Mesothelial cell of epicardium (in vitro differentiated cells): ENCODE data around the gene ZBTB5. TPM values are rescaled to one million over a fixed set of nuclear protein-coding genes. Genes with fewer than 3 reads are reported as not detected.
"Not testable (repeated sequence)": the region's sequence is repeated elsewhere in the genome, so short reads cannot be mapped to it uniquely, and the experiment has no call there.

Source experiments
- DNase-seq, 2 experiments: peaks; one replicate each; pipeline ENCODE4 v3.0.0; 2021; ENCODE audit warnings: low spot score in 2 of 2; ENCODE audit not compliant: unreplicated experiment in 2 of 2
- H3K27ac Mint-ChIP-seq: 2 replicates; pipeline ENCODE4 v1.8.0; 2021; ENCODE audit warnings: mixed read lengths
- H3K27me3 Mint-ChIP-seq: 2 replicates; pipeline ENCODE4 v1.8.0; 2021; ENCODE audit warnings: low read depth, mixed read lengths
- H3K36me3 Mint-ChIP-seq: 2 replicates; pipeline ENCODE4 v1.8.0; 2021; ENCODE audit warnings: mixed read lengths
- H3K4me1 Mint-ChIP-seq: 2 replicates; pipeline ENCODE4 v1.8.0; 2021; ENCODE audit warnings: mixed read lengths
- H3K4me3 Mint-ChIP-seq: 2 replicates; pipeline ENCODE4 v1.8.0; 2021; ENCODE audit warnings: mild to moderate bottlenecking, moderate library complexity, mixed read lengths
- H3K9me3 Mint-ChIP-seq: 2 replicates; pipeline ENCODE4 v1.8.0; 2021; ENCODE audit warnings: mixed read lengths
- CTCF ChIP-seq: fragments of 200-600 bp; sonication (generic); IDR thresholded peaks from one replicate; pipeline ENCODE4 v1.5.0; 2021; ENCODE audit warnings: antibody characterized with exemption; ENCODE audit not compliant: unreplicated experiment
- total RNA-seq: library from RNA; stranded (reverse); gene quantifications from 3 replicates; pipeline ENCODE4 v1.2.1, GENCODE V29; 2021

The ZBTB5 gene
- total RNA-seq, 1 donor from 2014 or later = 34.2 TPM

- Mint-ChIP-seq H3K4me3 (no peak overlapping the region), H3K9me3 (peaks cover 3% of the 10 kb centered on the region), H3K36me3 (peaks cover 2% of the 10 kb centered on the region), H3K27me3 (no peaks in the 10 kb centered on the region), H3K4me1 (peaks cover 32% of the 10 kb centered on the region), H3K27ac (no peak overlapping the region)
- no peak for DNase-seq
- TF ChIP-seq CTCF = no peak
These were observed 3.4 kb upstream of the ZBTB5 start for GRCh38 chr9:37468620-37469019.

- not testable (repeated sequence) for DNase-seq, H3K4me3 Mint-ChIP-seq, H3K36me3 Mint-ChIP-seq, H3K9me3 Mint-ChIP-seq, H3K27me3 Mint-ChIP-seq, H3K27ac Mint-ChIP-seq
- peaks cover 42% of the 10 kb centered on the region for H3K4me1 Mint-ChIP-seq
These were observed 2.3 kb upstream of the ZBTB5 start for GRCh38 chr9:37467530-37467929.

GRCh38 chr9:37466037-37466709, 923 bp upstream of the ZBTB5 start:
- peak; percentile 66 to 82 for DNase-seq
- peaks cover 3% of the 10 kb centered on the region for H3K36me3 Mint-ChIP-seq
- H3K27ac Mint-ChIP-seq = peak overlapping the region; percentile 100
- H3K27me3 Mint-ChIP-seq = no peaks in the 10 kb centered on the region
- H3K4me3 Mint-ChIP-seq = peak overlapping the region; percentile 97
- TF ChIP-seq CTCF = no peak
- peaks cover 36% of the 10 kb centered on the region for H3K4me1 Mint-ChIP-seq
- no peaks in the 10 kb centered on the region for H3K9me3 Mint-ChIP-seq

- no peak for TF ChIP-seq CTCF
- peaks cover 6% of the 10 kb centered on the region for H3K36me3 Mint-ChIP-seq
- peak; percentile 75 to 84 for DNase-seq
These were observed 613 bp downstream of the ZBTB5 start for GRCh38 chr9:37464426-37465248.

GRCh38 chr9:37464006-37464405, 1.2 kb downstream of the ZBTB5 start:
- TF ChIP-seq CTCF = no peak
- peak overlapping the region; percentile 100 for H3K27ac Mint-ChIP-seq
- no peaks in the 10 kb centered on the region for H3K9me3 Mint-ChIP-seq
- H3K4me3 Mint-ChIP-seq = peak overlapping the region; percentile 97
- peaks cover 6% of the 10 kb centered on the region for H3K36me3 Mint-ChIP-seq
- no peaks in the 10 kb centered on the region for H3K27me3 Mint-ChIP-seq
- no peak for DNase-seq
- peaks cover 36% of the 10 kb centered on the region for H3K4me1 Mint-ChIP-seq

More at GRCh38 chr9:37464426-37465248, 613 bp downstream of the ZBTB5 start:
- Mint-ChIP-seq H3K9me3 (no peaks in the 10 kb centered on the region), H3K4me1 (peaks cover 36% of the 10 kb centered on the region), H3K27me3 (no peaks in the 10 kb centered on the region), H3K27ac (peak overlapping the region; percentile 100), H3K4me3 (peak overlapping the region; percentile 97)

- Mint-ChIP-seq H3K36me3 (peaks cover 14% of the 10 kb centered on the region), H3K4me1 (peaks cover 27% of the 10 kb centered on the region), H3K27ac (peak overlapping the region; percentile 90), H3K4me3 (no peak overlapping the region), H3K9me3 (no peaks in the 10 kb centered on the region), H3K27me3 (no peaks in the 10 kb centered on the region)
- TF ChIP-seq CTCF = no peak
- DNase-seq = no peak
These were observed 8.4 kb downstream of the ZBTB5 start for GRCh38 chr9:37456817-37457216.
